ENCODE data around the gene CYREN. TPM values are rescaled to one million over a fixed set of nuclear protein-coding genes. Genes with fewer than 3 reads are reported as not detected.

The CYREN gene
- total and polyA plus RNA-seq, 10 donors: 21.2 to 55.0 (median 44.1) TPM

DNA sequence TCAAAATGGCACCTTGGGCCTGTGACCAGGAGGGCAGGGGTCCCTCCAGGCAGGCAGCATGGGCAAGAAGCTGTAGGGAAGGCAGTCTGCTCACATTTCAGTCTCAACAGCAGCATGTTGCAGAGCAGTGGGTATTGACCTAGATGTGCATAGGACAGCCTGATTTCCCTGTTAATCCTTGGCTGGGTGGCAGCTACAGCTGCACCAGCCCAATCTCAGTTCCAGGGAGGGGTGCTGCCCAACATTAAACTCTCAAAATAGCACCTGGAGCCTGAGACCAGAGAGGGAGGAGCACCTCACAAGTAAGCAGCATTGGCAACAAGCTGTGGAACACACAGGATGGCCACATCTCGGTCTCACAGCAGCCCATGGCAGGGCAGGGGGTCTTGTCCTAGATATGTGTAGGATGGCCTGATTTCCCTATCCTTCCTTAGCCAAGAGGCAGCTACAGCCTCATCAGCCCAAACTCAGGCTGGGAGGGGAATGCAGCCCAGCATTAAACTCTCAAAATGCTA is 12.3 kb downstream of the CYREN start:
- intact Hi-C loops (cut with DNase I; ENCODE audit: low total_unique reads): no loop called here
- Histone ChIP-seq H3K27ac (peak overlapping the region; percentile 0 to 98 (median 78)), H3K4me3 (no peak overlapping the region), H3K4me1 (peaks cover 43 to 74% (median 52%) of the 10 kb centered on the region in 6 donors), H3K27me3 (replicated peaks in 1 of 7) (no peaks in the 10 kb centered on the region), H3K9me3 (peaks cover 7 to 47% (median 40%) of the 10 kb centered on the region in 8 donors), H3K36me3 (peaks cover 0 to 56% (median 0%) of the 10 kb centered on the region in 6 donors)
- TF ChIP-seq POLR2A (IDR thresholded peaks at IDR 0.05): no peak
- TF ChIP-seq, protein P1, sequence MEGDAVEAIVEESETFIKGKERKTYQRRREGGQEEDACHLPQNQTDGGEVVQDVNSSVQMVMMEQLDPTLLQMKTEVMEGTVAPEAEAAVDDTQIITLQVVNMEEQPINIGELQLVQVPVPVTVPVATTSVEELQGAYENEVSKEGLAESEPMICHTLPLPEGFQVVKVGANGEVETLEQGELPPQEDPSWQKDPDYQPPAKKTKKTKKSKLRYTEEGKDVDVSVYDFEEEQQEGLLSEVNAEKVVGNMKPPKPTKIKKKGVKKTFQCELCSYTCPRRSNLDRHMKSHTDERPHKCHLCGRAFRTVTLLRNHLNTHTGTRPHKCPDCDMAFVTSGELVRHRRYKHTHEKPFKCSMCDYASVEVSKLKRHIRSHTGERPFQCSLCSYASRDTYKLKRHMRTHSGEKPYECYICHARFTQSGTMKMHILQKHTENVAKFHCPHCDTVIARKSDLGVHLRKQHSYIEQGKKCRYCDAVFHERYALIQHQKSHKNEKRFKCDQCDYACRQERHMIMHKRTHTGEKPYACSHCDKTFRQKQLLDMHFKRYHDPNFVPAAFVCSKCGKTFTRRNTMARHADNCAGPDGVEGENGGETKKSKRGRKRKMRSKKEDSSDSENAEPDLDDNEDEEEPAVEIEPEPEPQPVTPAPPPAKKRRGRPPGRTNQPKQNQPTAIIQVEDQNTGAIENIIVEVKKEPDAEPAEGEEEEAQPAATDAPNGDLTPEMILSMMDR (IDR thresholded peaks at IDR 0.05 in 8 of 11, conservative IDR thresholded peaks at IDR 0.05 in 3 of 11): no peak
- 92 to 100% (median 96%) methylated on average over 1 of the region's 1 CpG; no CpG with 5 or more reads in 1 of the 5 donors for WGBS, 5 donors
- DNase-seq: no peak

GRCh38 chr7:135156290-135156689 is 14.2 kb downstream of the CYREN start:
- no peak for DNase-seq
- Histone ChIP-seq H3K4me3 (no peak overlapping the region), H3K36me3 (peaks cover 0 to 60% (median 0%) of the 10 kb centered on the region in 6 donors), H3K27me3 (replicated peaks in 1 of 7) (no peaks in the 10 kb centered on the region), H3K4me1 (peaks cover 49 to 81% (median 56%) of the 10 kb centered on the region in 6 donors), H3K9me3 (peaks cover 7 to 47% (median 45%) of the 10 kb centered on the region in 8 donors), H3K27ac (no peak overlapping the region)
- TF ChIP-seq POLR2A (IDR thresholded peaks at IDR 0.05): no peak
- no peak for TF ChIP-seq POLR2AphosphoS5 (IDR thresholded peaks at IDR 0.05)
- TF ChIP-seq, protein P1 (IDR thresholded peaks at IDR 0.05 in 8 of 11, conservative IDR thresholded peaks at IDR 0.05 in 3 of 11): no peak
- 91 to 98% (median 93%) methylated on average over 1 of the region's 1 CpG for WGBS, 5 donors
- intact Hi-C loops (cut with DNase I; ENCODE audit: low total_unique reads): no loop called here

- 89 to 100% (median 98%) methylated on average over 1 of the region's 1 CpG for WGBS, 5 donors
- H3K36me3 ChIP-seq: peaks cover 0 to 61% (median 0%) of the 10 kb centered on the region in 6 donors
- DNase-seq: no peak
- H3K27ac ChIP-seq: no peak overlapping the region
- TF ChIP-seq, protein P1 (IDR thresholded peaks at IDR 0.05 in 8 of 11, conservative IDR thresholded peaks at IDR 0.05 in 3 of 11): no peak
- TF ChIP-seq POLR2AphosphoS5 (IDR thresholded peaks at IDR 0.05) (no peak), POLR2A (IDR thresholded peaks at IDR 0.05) (no peak)
- H3K27me3 ChIP-seq (replicated peaks in 1 of 7): no peaks in the 10 kb centered on the region
- peaks cover 7 to 47% (median 45%) of the 10 kb centered on the region in 8 donors for H3K9me3 ChIP-seq
- intact Hi-C loops (cut with DNase I; ENCODE audit: low total_unique reads): no loop called here
- H3K4me3 ChIP-seq: no peak overlapping the region
- peaks cover 42 to 81% (median 56%) of the 10 kb centered on the region in 6 donors for H3K4me1 ChIP-seq
These were observed 15.8 kb downstream of the CYREN start for GRCh38 chr7:135154734-135155133.

- WGBS, 5 donors: 60 to 100% (median 95%) methylated on average over 1 of the region's 1 CpG
- intact Hi-C loops (cut with DNase I; ENCODE audit: low total_unique reads): no loop called here
These were observed 18.1 kb downstream of the CYREN start for GRCh38 chr7:135152442-135152841.

More at GRCh38 chr7:135152442-135152841, 18.1 kb downstream of the CYREN start:
- peaks cover 32 to 77% (median 44%) of the 10 kb centered on the region in 6 donors for H3K4me1 ChIP-seq
- peak overlapping the region in 1 of 8 donors; percentile 77 for H3K4me3 ChIP-seq
- TF ChIP-seq, protein P1 (IDR thresholded peaks at IDR 0.05 in 8 of 11, conservative IDR thresholded peaks at IDR 0.05 in 3 of 11): no peak
- TF ChIP-seq POLR2AphosphoS5 (IDR thresholded peaks at IDR 0.05) (no peak), POLR2A (IDR thresholded peaks at IDR 0.05) (no peak)
- peaks cover 7 to 47% (median 44%) of the 10 kb centered on the region in 8 donors for H3K9me3 ChIP-seq
- peaks cover 0 to 50% (median 0%) of the 10 kb centered on the region in 6 donors for H3K36me3 ChIP-seq
- H3K27ac ChIP-seq: peak overlapping the region; percentile 69 to 99 (median 96)
- DNase-seq: no peak
- H3K27me3 ChIP-seq (replicated peaks in 1 of 7): no peaks in the 10 kb centered on the region
